Liver (tissue), 9 donors: Measurements from ENCODE around the gene RADIL. TPM values are rescaled to one million over a fixed set of nuclear protein-coding genes. Genes with fewer than 3 reads are reported as not detected.

ENCODE experiments used
- DNase-seq: peaks from one replicate; pipeline ENCODE4 v3.0.0-alpha.2; 2017; ENCODE audit warnings: low spot score
- H3K27ac ChIP-seq, 2 donors: one replicate each; pipeline ENCODE4 v1.7.0; 2013; ENCODE audit warnings: inconsistent platforms in 2 of 2, low read length in 2 of 2, control low read depth in 1 of 2, low read depth in 1 of 2, mild to moderate bottlenecking in 1 of 2
- H3K27me3 ChIP-seq, 4 donors: one replicate each; pipeline versions ENCODE4 v1.6.1 to v1.7.0; 2013; ENCODE audit warnings: low read length in 3 of 4, inconsistent platforms in 1 of 4, mild to moderate bottlenecking in 1 of 4, moderate library complexity in 1 of 4; ENCODE audit not compliant: control insufficient read depth in 4 of 4, insufficient read depth in 4 of 4
- H3K36me3 ChIP-seq, 4 donors: one replicate each; pipeline versions ENCODE4 v1.6.1 to v1.7.0; 2013; ENCODE audit warnings: low read length in 3 of 4, mild to moderate bottlenecking in 3 of 4, low read depth in 1 of 4, moderate library complexity in 1 of 4; ENCODE audit not compliant: control insufficient read depth in 4 of 4, insufficient read depth in 3 of 4
- H3K4me1 ChIP-seq, 4 donors: one replicate each; pipeline versions ENCODE4 v1.6.1 to v1.7.0; 2013; ENCODE audit warnings: low read length in 3 of 4, mild to moderate bottlenecking in 3 of 4, moderate library complexity in 1 of 4; ENCODE audit not compliant: control insufficient read depth in 4 of 4, insufficient read depth in 4 of 4
- H3K4me3 ChIP-seq, 3 donors: one replicate each; pipeline versions ENCODE4 v1.6.1 to v1.7.0; 2013; ENCODE audit warnings: low read length in 3 of 3, control low read depth in 1 of 3, low read depth in 1 of 3, mild to moderate bottlenecking in 1 of 3
- H3K9ac ChIP-seq, 2 donors: one replicate each; pipeline ENCODE4 v1.7.0; 2013; ENCODE audit warnings: low read length in 2 of 2, mild to moderate bottlenecking in 2 of 2, moderate library complexity in 2 of 2, control low read depth in 1 of 2, low read depth in 1 of 2
- H3K9me3 ChIP-seq, 4 donors: one replicate each; pipeline versions ENCODE4 v1.6.1 to v1.7.0; 2013; ENCODE audit warnings: low read length in 3 of 4; ENCODE audit not compliant: control insufficient read depth in 4 of 4
- ATF3 ChIP-seq: IDR thresholded peaks from 2 replicates; pipeline ENCODE4 v1.6.1; 2016; ENCODE audit warnings: antibody characterized with exemption
- CTCF ChIP-seq: fragments of 150-350 bp; IDR thresholded peaks from 2 replicates; pipeline ENCODE4 v1.5.1; 2017; ENCODE audit warnings: improper control_type of control experiment, low read depth, low read length; ENCODE audit not compliant: missing input control
- EGR1 ChIP-seq, 2 donors: IDR thresholded peaks; 2 replicates each; pipeline ENCODE4 v1.6.1; 2016 to 2018; ENCODE audit warnings: antibody characterized with exemption in 2 of 2, low read depth in 2 of 2
- FOXA1 ChIP-seq: IDR thresholded peaks from 2 replicates; pipeline ENCODE4 v1.6.1; 2016; ENCODE audit warnings: antibody characterized with exemption
- FOXA2 ChIP-seq: IDR thresholded peaks from 2 replicates; pipeline ENCODE4 v1.6.1; 2016; ENCODE audit warnings: antibody characterized with exemption
- GABPA ChIP-seq, 2 donors: IDR thresholded peaks in 1 of 2; conservative IDR thresholded peaks in 1 of 2; 2 replicates each; pipeline ENCODE4 v1.6.1; 2016; ENCODE audit warnings: antibody characterized with exemption in 2 of 2, mild to moderate bottlenecking in 1 of 2, moderate library complexity in 1 of 2
- HNF4G ChIP-seq: IDR thresholded peaks from 2 replicates; pipeline ENCODE4 v1.6.1; 2016; ENCODE audit warnings: antibody characterized with exemption
- MAX ChIP-seq: IDR thresholded peaks from 2 replicates; pipeline ENCODE4 v1.6.1; 2016; ENCODE audit warnings: antibody characterized with exemption
- RAD21 ChIP-seq, 2 donors: IDR thresholded peaks; 2 replicates each; pipeline ENCODE4 v1.6.1; 2016; ENCODE audit warnings: antibody characterized with exemption in 2 of 2, mild to moderate bottlenecking in 2 of 2
- REST ChIP-seq: IDR thresholded peaks from 2 replicates; pipeline ENCODE4 v1.6.1; 2016; ENCODE audit warnings: antibody characterized with exemption, mild to moderate bottlenecking
- RXRA ChIP-seq, 2 donors: IDR thresholded peaks; 2 replicates each; pipeline ENCODE4 v1.6.1; 2017 to 2018; ENCODE audit warnings: antibody characterized with exemption in 2 of 2, mild to moderate bottlenecking in 1 of 2
- SP1 ChIP-seq: IDR thresholded peaks from 2 replicates; pipeline ENCODE4 v1.6.1; 2018; ENCODE audit warnings: antibody characterized with exemption, mild to moderate bottlenecking
- TAF1 ChIP-seq: conservative IDR thresholded peaks from 2 replicates; pipeline ENCODE4 v1.6.1; 2016; ENCODE audit warnings: antibody characterized with exemption, mild to moderate bottlenecking
- YY1 ChIP-seq: IDR thresholded peaks from 2 replicates; pipeline ENCODE4 v1.6.1; 2016; ENCODE audit warnings: antibody characterized with exemption, mild to moderate bottlenecking
- ZBTB33 ChIP-seq: IDR thresholded peaks from 2 replicates; pipeline ENCODE4 v1.6.1; 2016; ENCODE audit warnings: antibody characterized with exemption
- WGBS: extraction: QIAGEN DNeasy Blood & Tissue Kit; methylation state at CpG from one replicate; pipeline ENCODE4 v1.1.7; 2013; 5-methylcytosine and 5-hydroxymethylcytosine counted together
- polyA plus RNA-seq, 2 donors: library from polyadenylated mRNA; stranded (reverse) in 1 of 2; unstranded in 1 of 2; fragments of 200-250 nt in 1 of 2; fragments of >200 nt in 1 of 2; fragmentation: Nextera tagmentation in 1 of 2; extraction: Ambion mirVana in 1 of 2; gene quantifications; one replicate each; pipeline versions ENCODE4 v1.2.1 to v1.2.3, GENCODE V29; 2013 to 2015
- total RNA-seq, 2 donors: library from RNA; depleted of rRNA; stranded (reverse); fragments of >200 nt; gene quantifications; one replicate each; pipeline ENCODE4 v1.2.3, GENCODE V29; 2014
- donor health status: healthy.
- donor health status: healthy.
- donor health status: healthy.
- donor health status: healthy.
- donor health status: healthy.

Gene RADIL
- total and polyA plus RNA-seq, 4 donors, result 0.14 to 0.25 (median 0.21) TPM; not detected in 1

GRCh38 chr7:4861673-4862072 lies 21.8 kb downstream of the RADIL start, which contains the start of gene PAPOLB:
Gene PAPOLB (minus strand): TSS chr7:4862030. CDS start chr7:4861810, 220 bp downstream.
- Histone ChIP-seq H3K36me3 (no peaks in the 10 kb centered on the region), H3K27ac (no peak within 1 kb of the TSS), H3K9me3 (peaks cover 0 to 9% (median 3%) of the 10 kb centered on the region in 4 donors), H3K9ac (no peak within 1 kb of the TSS), H3K4me1 (peaks cover 0 to 4% (median 0%) of the 10 kb centered on the region in 4 donors), H3K27me3 (peaks cover 0 to 5% (median 0%) of the 10 kb centered on the region in 4 donors), H3K4me3 (peak within 1 kb of the TSS in 1 of 3 donors; percentile 31)
- 18% methylated on average over 46 of the region's 46 CpGs for WGBS
- TF ChIP-seq REST (no peak), HNF4G (no peak), ATF3 (no peak), RXRA (IDR thresholded peaks at IDR 0.05) (no peak), GABPA (IDR thresholded peaks at IDR 0.05 in 1 of 2, conservative IDR thresholded peaks at IDR 0.05 in 1 of 2) (no peak), SP1 (no peak), YY1 (no peak), ZBTB33 (no peak), CTCF (no peak), RAD21 (IDR thresholded peaks at IDR 0.05) (no peak), FOXA1 (no peak), EGR1 (IDR thresholded peaks at IDR 0.05; ENCODE audit: low read depth in 2 of 2) (no peak), TAF1 (no peak), FOXA2 (no peak), MAX (no peak)
- no peak for DNase-seq

- Histone ChIP-seq H3K9me3 (peaks cover 0 to 9% (median 3%) of the 10 kb centered on the region in 4 donors), H3K27ac (no peak overlapping the region), H3K27me3 (peaks cover 0 to 5% (median 0%) of the 10 kb centered on the region in 4 donors), H3K4me1 (peaks cover 0 to 4% (median 0%) of the 10 kb centered on the region in 4 donors), H3K4me3 (peak overlapping the region in 1 of 3 donors; percentile 31), H3K9ac (no peak overlapping the region), H3K36me3 (no peaks in the 10 kb centered on the region)
- TF ChIP-seq ATF3, result no peak
- DNase-seq, result no peak
- WGBS, result 81% methylated on average over 11 of the region's 11 CpGs
These were observed 22.3 kb downstream of the RADIL start for GRCh38 chr7:4861227-4861626.
